Subcutaneous adipose tissue (tissue), 4 donors: ENCODE results near the gene B4GALNT1. TPM values are rescaled to one million over a fixed set of nuclear protein-coding genes. Genes with fewer than 3 reads are reported as not detected.

Experiments used
- CTCF ChIP-seq: fragments of 450-650 bp; IDR thresholded peaks from one replicate; pipeline ENCODE4 v1.5.1; 2016; ENCODE audit warnings: low read depth, mild to moderate bottlenecking, control low read depth, antibody characterized with exemption, moderate library complexity
- total RNA-seq, 4 donors: library from RNA; depleted of rRNA; stranded (reverse); fragments of >200 nt; gene quantifications; one replicate each; pipeline ENCODE4 v1.1.0, GENCODE V29; 2016

Gene B4GALNT1
- total RNA-seq, 4 donors from 2014 or later: 0.17 to 3.4 (median 0.49) TPM

- no peak for TF ChIP-seq CTCF
Measured at GRCh38 chr12:57622293-57623245, 10.4 kb downstream of the B4GALNT1 start.

- no peak for TF ChIP-seq CTCF
Measured at GRCh38 chr12:57621497-57622292, 11.3 kb downstream of the B4GALNT1 start.

- TF ChIP-seq CTCF: no peak
Measured at GRCh38 chr12:57620936-57621496, 12.0 kb downstream of the B4GALNT1 start.

- no peak for TF ChIP-seq CTCF
Measured at GRCh38 chr12:57620245-57620935, 12.6 kb downstream of the B4GALNT1 start.

- no peak for TF ChIP-seq CTCF
Measured at GRCh38 chr12:57619434-57620244, 13.4 kb downstream of the B4GALNT1 start.

GRCh38 chr12:57618966-57619433, 14.0 kb downstream of the B4GALNT1 start:
- TF ChIP-seq CTCF: no peak
